HG03060 (cell line): ENCODE results near the gene C1orf159.

Source experiments
- ATAC-seq: cut with Tn5 transposase; IDR thresholded peaks from one replicate; pipeline ENCODE4 v1.9.1; 2021; ENCODE audit warnings: low read depth, moderate number of reproducible peaks; ENCODE audit not compliant: unreplicated experiment

C1orf159 gene

DNA sequence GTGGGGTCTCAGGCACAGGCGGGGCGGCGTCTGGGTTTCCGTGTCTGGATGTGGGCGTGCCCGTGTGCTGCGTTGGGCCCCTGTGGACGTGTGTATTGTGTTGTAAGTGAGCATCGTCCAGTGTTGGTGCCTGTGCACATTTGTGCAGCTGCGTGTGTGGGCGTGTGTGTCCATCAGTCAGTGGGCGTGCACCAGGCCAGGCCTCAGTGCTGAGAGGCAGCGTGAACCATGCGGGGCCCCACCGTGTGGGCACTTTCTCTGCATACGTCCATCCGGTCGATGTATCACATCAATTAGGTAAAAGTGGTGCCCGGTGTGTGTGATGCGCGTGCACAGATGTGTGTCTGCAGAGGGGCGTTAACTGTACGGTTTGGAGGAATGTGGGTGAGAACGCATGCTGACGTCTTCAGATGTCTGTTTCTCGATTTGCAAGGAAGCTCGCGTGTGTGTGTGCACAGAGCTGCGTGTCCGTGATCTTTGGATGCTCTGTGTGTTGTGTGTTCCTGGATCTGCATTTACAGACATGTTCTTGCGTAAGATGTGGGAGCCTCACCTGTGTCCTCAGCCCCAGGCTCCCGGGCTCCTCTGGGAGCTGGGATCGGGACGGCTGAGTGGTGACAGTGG is 71.3 kb downstream of the C1orf159 start:
- ATAC-seq, result no peak

DNA sequence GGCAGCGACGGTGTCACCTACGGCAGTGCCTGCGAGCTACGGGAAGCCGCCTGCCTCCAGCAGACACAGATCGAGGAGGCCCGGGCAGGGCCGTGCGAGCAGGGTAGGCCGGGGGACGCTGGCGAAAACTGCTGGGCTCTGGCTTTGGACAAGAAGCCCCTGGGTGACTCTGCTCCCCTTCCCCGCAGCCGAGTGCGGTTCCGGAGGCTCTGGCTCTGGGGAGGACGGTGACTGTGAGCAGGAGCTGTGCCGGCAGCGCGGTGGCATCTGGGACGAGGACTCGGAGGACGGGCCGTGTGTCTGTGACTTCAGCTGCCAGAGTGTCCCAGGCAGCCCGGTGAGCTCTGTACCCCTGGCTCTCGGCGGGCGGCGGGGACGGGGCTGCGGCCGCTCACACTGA is 72.0 kb downstream of the C1orf159 start:
- no peak for ATAC-seq

DNA sequence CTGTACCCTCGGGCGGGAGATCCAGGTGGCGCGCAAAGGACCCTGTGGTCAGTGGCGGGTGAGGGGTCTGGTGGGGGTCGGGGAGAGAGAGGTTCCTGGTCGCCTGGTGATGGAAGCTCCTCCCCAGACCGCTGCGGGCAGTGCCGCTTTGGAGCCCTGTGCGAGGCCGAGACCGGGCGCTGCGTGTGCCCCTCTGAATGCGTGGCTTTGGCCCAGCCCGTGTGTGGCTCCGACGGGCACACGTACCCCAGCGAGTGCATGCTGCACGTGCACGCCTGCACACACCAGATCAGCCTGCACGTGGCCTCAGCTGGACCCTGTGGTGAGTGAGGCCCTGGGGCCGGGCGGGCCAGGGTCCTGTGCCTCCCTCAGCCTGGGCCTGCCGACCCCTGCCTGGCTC is 72.5 kb downstream of the C1orf159 start:
- ATAC-seq, result no peak

GRCh38 chr1:1042835-1043234 is 73.1 kb downstream of the C1orf159 start:
- no peak for ATAC-seq

- ATAC-seq, result no peak
These were observed 74.0 kb downstream of the C1orf159 start for GRCh38 chr1:1041873-1042272.

- ATAC-seq, result no peak
These were observed 74.8 kb downstream of the C1orf159 start for GRCh38 chr1:1041092-1041523.

DNA sequence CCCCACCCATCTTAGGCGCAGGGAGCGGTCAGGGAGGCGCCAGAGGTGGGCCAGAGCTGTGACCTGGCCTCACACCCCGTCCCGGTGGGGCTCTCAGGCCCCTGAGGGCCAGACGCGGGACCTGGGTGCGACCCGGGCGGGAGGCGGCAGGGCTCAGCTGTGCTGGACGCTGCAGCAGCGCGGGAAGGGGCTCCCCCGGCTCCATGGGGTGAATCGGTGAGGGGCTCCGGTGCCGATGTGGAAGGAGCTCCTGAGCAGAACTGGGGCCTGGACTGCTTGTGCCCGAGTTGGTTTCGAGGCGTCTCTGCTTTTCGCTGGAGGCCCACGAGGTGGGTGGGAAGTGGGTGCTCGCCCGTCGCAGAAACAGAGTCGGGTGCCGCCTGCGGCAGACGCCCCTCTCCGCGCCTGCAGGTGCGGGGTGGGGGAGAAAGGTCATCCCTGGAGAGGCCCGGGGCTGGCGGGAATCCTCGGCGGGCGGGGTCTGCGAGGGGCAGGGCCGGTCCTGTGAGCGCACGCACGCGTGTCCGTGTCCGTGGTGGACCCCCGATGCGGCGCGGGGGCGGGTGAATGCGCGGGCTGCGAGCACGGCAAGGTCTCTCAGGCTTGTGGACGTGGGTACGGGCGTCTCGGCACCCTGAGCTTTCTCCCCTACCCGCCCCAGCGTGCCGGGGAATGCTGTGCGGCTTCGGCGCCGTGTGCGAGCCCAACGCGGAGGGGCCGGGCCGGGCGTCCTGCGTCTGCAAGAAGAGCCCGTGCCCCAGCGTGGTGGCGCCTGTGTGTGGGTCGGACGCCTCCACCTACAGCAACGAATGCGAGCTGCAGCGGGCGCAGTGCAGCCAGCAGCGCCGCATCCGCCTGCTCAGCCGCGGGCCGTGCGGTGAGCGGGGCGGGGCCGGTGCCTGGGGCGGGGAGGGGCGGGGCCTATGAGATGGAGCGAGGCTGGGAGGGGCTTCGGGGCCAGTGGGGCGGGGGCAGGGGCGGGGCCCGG is 75.6 kb downstream of the C1orf159 start:
- no peak for ATAC-seq

- no peak for ATAC-seq
These were observed 76.6 kb downstream of the C1orf159 start for GRCh38 chr1:1039145-1039910.

DNA sequence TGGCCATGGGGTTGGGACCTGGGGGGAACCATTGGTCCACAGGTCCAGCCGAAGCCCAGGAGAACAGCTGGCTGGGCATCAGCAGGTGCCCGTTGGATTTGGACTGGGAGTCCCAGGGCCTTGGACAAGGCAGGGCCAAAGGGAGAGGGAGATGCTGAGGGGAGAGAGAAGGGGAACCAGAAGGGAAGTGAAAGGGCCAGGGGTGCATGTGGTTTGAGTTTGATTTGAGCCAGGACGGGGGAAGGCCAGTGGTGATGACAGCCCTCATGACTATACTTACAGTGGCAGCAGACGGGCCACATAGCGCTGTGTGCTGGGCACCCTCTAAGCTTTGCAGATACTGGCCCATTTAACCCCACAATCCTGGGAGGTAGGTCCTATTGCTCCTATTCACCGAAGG is 77.2 kb downstream of the C1orf159 start:
- no peak for ATAC-seq

GRCh38 chr1:1037366-1038327 is 78.2 kb downstream of the C1orf159 start:
- no peak for ATAC-seq

DNA sequence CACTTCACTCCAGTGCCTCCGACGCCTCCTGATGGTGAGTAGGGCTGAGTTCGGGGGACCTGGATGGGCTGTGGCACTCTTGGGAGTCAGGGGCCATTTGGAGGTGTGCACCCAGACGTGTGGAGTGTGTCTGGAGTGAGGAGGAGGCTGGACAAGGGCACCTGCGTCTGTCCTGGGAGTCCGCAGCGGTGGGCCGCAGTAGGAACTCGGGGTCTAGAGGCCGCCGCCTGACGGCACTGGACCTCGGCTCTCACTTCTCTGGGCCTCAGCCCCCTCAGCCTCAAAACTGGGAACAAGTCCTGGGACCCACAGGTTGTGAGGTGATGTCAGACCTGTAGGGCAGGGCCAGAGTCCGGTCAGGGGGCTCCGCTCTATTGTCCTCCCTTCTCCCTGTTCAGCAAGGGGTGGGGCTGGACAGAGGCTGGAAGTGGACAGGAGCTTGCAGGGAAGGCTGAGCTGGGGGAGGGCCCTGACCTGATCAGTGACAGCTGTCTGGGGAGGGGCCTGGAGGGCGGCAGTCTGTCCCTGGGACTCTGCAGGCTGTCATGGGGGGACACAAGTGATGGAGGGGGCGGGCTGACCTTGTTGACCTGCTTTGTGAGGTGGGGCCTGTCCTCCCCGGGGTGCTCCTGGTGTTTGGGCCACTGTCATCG is 80.5 kb downstream of the C1orf159 start:
- ATAC-seq, result no peak

- no peak for ATAC-seq
These were observed 81.5 kb downstream of the C1orf159 start for GRCh38 chr1:1034439-1034781.

DNA sequence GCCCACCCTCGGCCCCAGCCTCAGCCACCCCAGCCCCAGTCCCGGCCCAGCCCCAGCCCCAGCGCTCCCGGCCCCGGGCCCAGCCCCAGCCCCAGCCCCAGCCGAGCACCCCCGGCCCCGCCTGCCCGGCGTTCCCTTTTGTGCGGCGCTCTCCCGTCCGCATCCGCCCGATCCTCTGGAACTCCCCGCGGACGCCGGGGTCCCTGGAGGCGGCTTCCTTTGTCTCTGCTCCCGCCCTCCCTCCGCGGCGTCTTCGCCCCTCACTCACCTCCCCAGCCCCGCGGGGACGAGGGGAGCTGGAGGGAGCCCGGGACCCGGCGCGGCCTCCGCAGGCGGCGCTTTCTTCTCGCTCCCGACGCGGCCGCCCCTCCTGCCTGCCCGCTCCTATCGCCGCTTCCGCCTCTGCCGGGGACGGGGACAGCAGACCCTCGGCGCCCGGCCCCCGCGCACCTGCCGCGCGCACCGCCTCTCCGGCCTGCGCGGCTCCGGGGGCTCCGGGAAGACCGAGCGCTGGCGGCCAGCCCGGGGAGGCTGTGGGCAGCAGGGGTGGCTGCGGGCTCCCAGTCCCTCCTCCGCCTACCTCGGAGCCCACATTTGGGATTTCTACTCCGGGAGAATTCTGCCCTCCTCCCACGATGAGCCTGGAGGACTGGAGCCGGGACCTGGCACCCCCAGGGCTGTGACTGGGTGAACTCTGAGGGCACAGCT is 82.0 kb downstream of the C1orf159 start:
- ATAC-seq, result no peak

DNA sequence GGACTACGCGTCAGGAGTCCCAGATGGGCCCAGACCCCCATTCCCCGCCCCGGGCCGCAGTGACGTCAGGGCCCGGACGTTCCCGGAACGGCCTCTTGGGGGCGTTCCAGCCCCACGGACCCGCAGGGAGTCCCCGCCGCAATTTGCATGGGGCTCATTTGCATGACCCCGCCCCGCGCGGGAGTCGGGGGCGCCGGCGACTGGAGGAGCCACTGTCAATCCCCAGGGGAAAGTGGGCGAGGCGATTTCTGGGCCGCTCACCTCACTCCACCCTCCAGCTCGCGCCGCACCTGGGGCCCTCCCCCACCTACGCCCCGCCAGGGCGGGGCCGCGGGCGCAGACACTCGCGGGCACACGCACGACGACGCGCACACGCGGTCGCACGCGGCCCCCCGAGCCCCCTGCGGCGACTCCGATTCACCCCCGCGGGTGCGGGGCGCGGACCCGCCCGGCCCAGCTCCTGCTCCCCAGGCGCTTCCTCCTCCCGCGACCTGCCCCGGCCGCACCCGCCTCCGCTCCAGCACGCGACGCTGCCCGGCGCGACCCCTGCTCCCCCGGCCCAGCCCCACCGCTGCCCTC is 82.8 kb downstream of the C1orf159 start:
- peak; percentile 77 for ATAC-seq

- no peak for ATAC-seq
These were observed 83.5 kb downstream of the C1orf159 start for GRCh38 chr1:1032424-1032823.
